Stomach (tissue), 19 donors: ENCODE results near the gene ARSA. TPM values are rescaled to one million over a fixed set of nuclear protein-coding genes. Genes with fewer than 3 reads are reported as not detected.
A peak's percentile ranks its signal among the peaks of the same experiment; 100 is the strongest.

Experiments used
- DNase-seq, 2 donors: peaks; one replicate each; pipeline versions ENCODE4 v3.0.0 to v3.0.0-alpha.2; 2013 to 2019
- H3K27ac ChIP-seq, 5 donors: fragments of 200-600 bp in 4 of 5; sonication (generic) in 4 of 5; one replicate each; pipeline ENCODE4 v1.5.1; 2013 to 2019; ENCODE audit warnings: mild to moderate bottlenecking in 1 of 5, moderate library complexity in 1 of 5
- H3K27me3 ChIP-seq, 3 donors: fragments of 200-600 bp; sonication (generic); one replicate each; pipeline ENCODE4 v1.5.1; 2017 to 2019; ENCODE audit warnings: mixed run types in 1 of 3
- H3K36me3 ChIP-seq, 4 donors: fragments of 200-600 bp; sonication (generic); 1 replicate in 3 of 4; 2 replicates in 1 of 4; pipeline ENCODE4 v1.5.1; 2016 to 2019
- H3K4me1 ChIP-seq, 4 donors: fragments of 200-600 bp; sonication (generic); one replicate each; pipeline ENCODE4 v1.5.1; 2016 to 2019
- H3K4me3 ChIP-seq, 4 donors: fragments of 200-600 bp; sonication (generic) in 3 of 4; one replicate each; pipeline ENCODE4 v1.5.1; 2016 to 2019; ENCODE audit warnings: mild to moderate bottlenecking in 1 of 4
- H3K9me3 ChIP-seq, 4 donors: fragments of 200-600 bp; sonication (generic); one replicate each; pipeline ENCODE4 v1.5.1; 2016 to 2019
- EP300 ChIP-seq: sonication (generic); formaldehyde crosslinking; IDR thresholded peaks from one replicate; pipeline ENCODE4 v1.6.1; 2017; ENCODE audit warnings: antibody characterized with exemption
- POLR2A ChIP-seq, 4 donors: fragments of 450-650 bp; IDR thresholded peaks; one replicate each; pipeline ENCODE4 v1.6.1; 2016; ENCODE audit warnings: antibody characterized with exemption in 4 of 4, control low read depth in 2 of 4, mild to moderate bottlenecking in 1 of 4, moderate library complexity in 1 of 4
- POLR2AphosphoS5 ChIP-seq, 3 donors: sonication (generic); formaldehyde crosslinking; IDR thresholded peaks; one replicate each; pipeline ENCODE4 v1.6.1; 2016; ENCODE audit warnings: antibody characterized with exemption in 3 of 3
- WGBS, 5 donors: extraction: QIAGEN DNeasy Blood & Tissue Kit in 3 of 5; methylation state at CpG; one replicate each; pipeline versions ENCODE4 v1.1.5 to v1.1.7; 2013 to 2018; 5-methylcytosine and 5-hydroxymethylcytosine counted together
- intact Hi-C: fragments of 100-400 bp; cut with DNase I; formaldehyde crosslinking; loops from one replicate; pipeline ENCODE4 v1.15.1; 2023; ENCODE audit warnings: low total_unique reads
- long read RNA-seq, 10 donors: transcript quantifications; one replicate each; lab custom pipeline, GENCODE V29; 2026
- polyA plus RNA-seq, 3 donors: library from polyadenylated mRNA; stranded (reverse); fragments of 200-250 nt; gene quantifications; one replicate each; pipeline ENCODE4 v1.2.3, GENCODE V29; 2013
- total RNA-seq, 5 donors: library from RNA; depleted of rRNA; stranded (reverse); fragments of >200 nt; gene quantifications; one replicate each; pipeline versions ENCODE4 v1.1.0 to v1.2.3, GENCODE V29; 2014 to 2016
- TF ChIP-seq, protein P1 (sequence below), 7 experiments: fragments of 450-650 bp in 4 of 7; fragments of 200-600 bp in 3 of 7; sonication (generic) in 3 of 7; IDR thresholded peaks; one replicate each; pipeline ENCODE4 v1.5.1; 2016 to 2019; ENCODE audit warnings: antibody characterized with exemption in 7 of 7, control low read depth in 2 of 7, mild to moderate bottlenecking in 1 of 7
- donor health status: healthy with polysubstance abuse.
- donor health status: Bipolar disorder and iron deficiency.
- donor health status: healthy.

ARSA gene
- total RNA-seq (10 to 100 TPM in 4 of 5 donors, 1 to 10 TPM in 1; 7.7 to 88.1 (median 46.8) TPM), polyA plus RNA-seq (10 to 100 TPM; 27.0 to 45.7 (median 41.2) TPM)
- long read RNA-seq, donor 1, partial matches to known transcripts: 0 of 4 reads
- long read RNA-seq, donor 1, other reads (novel, unspliced or antisense): 0 of 4 reads
- long read RNA-seq, donor 2, partial matches to known transcripts: 0 of 2 reads
- long read RNA-seq, donor 2, other reads (novel, unspliced or antisense): 0 of 2 reads
- long read RNA-seq, donor 3, partial matches to known transcripts: 0 of 2 reads
- long read RNA-seq, donor 3, other reads (novel, unspliced or antisense): 0 of 2 reads
- long read RNA-seq, donor 4, partial matches to known transcripts: 0 of 1 reads
- long read RNA-seq, donor 4, other reads (novel, unspliced or antisense): 0 of 1 reads
- long read RNA-seq, donor 5, partial matches to known transcripts: 0 of 4 reads
- long read RNA-seq, donor 5, other reads (novel, unspliced or antisense): 0 of 4 reads
- long read RNA-seq, donor 6, partial matches to known transcripts: 0 of 3 reads
- long read RNA-seq, donor 6, other reads (novel, unspliced or antisense): 0 of 3 reads
- long read RNA-seq, donor 7, partial matches to known transcripts: 0 of 4 reads
- long read RNA-seq, donor 7, other reads (novel, unspliced or antisense): 0 of 4 reads
- long read RNA-seq, donor 8, partial matches to known transcripts: 0 of 6 reads
- long read RNA-seq, donor 8, other reads (novel, unspliced or antisense): 0 of 6 reads
- long read RNA-seq, donor 9: 0 reads
- long read RNA-seq, donor 10, partial matches to known transcripts: 0 of 4 reads
- long read RNA-seq, donor 10, other reads (novel, unspliced or antisense): 0 of 4 reads

GRCh38 chr22:50627642-50628542, at the start of gene ARSA:
ARSA (minus strand) TSS chr22:50628152; CDS start chr22:50627779, 373 bp downstream.
- TF ChIP-seq, protein P1, sequence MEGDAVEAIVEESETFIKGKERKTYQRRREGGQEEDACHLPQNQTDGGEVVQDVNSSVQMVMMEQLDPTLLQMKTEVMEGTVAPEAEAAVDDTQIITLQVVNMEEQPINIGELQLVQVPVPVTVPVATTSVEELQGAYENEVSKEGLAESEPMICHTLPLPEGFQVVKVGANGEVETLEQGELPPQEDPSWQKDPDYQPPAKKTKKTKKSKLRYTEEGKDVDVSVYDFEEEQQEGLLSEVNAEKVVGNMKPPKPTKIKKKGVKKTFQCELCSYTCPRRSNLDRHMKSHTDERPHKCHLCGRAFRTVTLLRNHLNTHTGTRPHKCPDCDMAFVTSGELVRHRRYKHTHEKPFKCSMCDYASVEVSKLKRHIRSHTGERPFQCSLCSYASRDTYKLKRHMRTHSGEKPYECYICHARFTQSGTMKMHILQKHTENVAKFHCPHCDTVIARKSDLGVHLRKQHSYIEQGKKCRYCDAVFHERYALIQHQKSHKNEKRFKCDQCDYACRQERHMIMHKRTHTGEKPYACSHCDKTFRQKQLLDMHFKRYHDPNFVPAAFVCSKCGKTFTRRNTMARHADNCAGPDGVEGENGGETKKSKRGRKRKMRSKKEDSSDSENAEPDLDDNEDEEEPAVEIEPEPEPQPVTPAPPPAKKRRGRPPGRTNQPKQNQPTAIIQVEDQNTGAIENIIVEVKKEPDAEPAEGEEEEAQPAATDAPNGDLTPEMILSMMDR (IDR thresholded peaks at IDR 0.05): peak in 2 of 7 experiments; percentile 14 to 50
- TF ChIP-seq POLR2A (IDR thresholded peaks at IDR 0.05) (no peak), POLR2AphosphoS5 (IDR thresholded peaks at IDR 0.05) (peak in 2 of 3 donors; percentile 67 to 86)
- peak within 1 kb of the TSS; percentile 64 to 88 (median 76) for H3K4me3 ChIP-seq
- H3K4me1 ChIP-seq: peaks cover 18 to 32% (median 31%) of the 10 kb centered on the region in 4 donors
- peak; percentile 82 to 94 for DNase-seq
- H3K9me3 ChIP-seq: no peaks in the 10 kb centered on the region
- 1 to 3% (median 1%) methylated on average over 32 to 85 of the region's 88 CpGs for WGBS, 5 donors
- H3K27ac ChIP-seq: peak within 1 kb of the TSS; percentile 84 to 89 (median 86)
- no peaks in the 10 kb centered on the region for H3K27me3 ChIP-seq
- intact Hi-C loops: no loop called here
- H3K36me3 ChIP-seq: peaks cover 8 to 22% (median 18%) of the 10 kb centered on the region in 4 donors

- TF ChIP-seq, protein P1 (IDR thresholded peaks at IDR 0.05): no peak
- no peak for TF ChIP-seq POLR2AphosphoS5 (IDR thresholded peaks at IDR 0.05)
- TF ChIP-seq POLR2A (IDR thresholded peaks at IDR 0.05): no peak
- no peak for TF ChIP-seq EP300
- Histone ChIP-seq H3K4me1 (peaks cover 13 to 19% (median 14%) of the 10 kb centered on the region in 4 donors), H3K27ac (no peak overlapping the region), H3K36me3 (no peaks in the 10 kb centered on the region), H3K4me3 (peak overlapping the region in 2 of 4 donors; percentile 47 to 54), H3K27me3 (peaks cover 8 to 54% (median 39%) of the 10 kb centered on the region in 3 donors), H3K9me3 (no peaks in the 10 kb centered on the region)
- peak in 1 of 2 donors; percentile 13 for DNase-seq
- intact Hi-C loops: no loop called here
- WGBS, 5 donors: 72 to 79% (median 74%) methylated on average over 9 to 10 of the region's 10 CpGs
Observed at GRCh38 chr22:50676661-50677492, 48.9 kb upstream of the ARSA start.

DNA sequence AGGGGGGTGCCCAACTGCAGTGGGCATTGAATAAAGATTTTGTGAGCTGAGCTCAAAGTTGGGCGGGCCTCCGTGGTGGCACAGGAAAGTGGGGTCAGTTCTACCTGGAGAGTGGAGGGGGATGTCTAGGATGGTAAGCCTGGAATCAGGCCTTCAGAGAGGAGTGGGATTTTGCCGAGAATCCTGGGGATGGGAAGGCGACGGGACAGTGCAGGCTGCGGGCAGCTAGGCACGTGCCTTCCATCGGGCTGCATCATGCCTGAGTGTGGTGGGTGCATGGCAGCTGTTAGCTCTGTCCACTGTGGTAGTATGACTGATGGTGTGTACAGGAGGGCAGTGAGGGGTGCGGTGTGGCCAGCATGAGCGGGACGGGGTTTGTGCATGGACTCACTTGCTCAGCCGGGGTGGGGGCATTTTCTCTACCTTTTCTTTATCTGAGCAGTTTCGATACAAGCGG, 48.3 kb upstream of the ARSA start:
- peaks cover 8 to 61% (median 46%) of the 10 kb centered on the region in 3 donors for H3K27me3 ChIP-seq
- whole genome bisulfite sequencing, 5 donors: 77 to 88% (median 82%) methylated on average over 14 of the region's 14 CpGs
- H3K4me1 ChIP-seq: peaks cover 13 to 19% (median 14%) of the 10 kb centered on the region in 4 donors
- intact Hi-C loops: no loop called here
- no peaks in the 10 kb centered on the region for H3K36me3 ChIP-seq
- TF ChIP-seq, protein P1 (IDR thresholded peaks at IDR 0.05): no peak
- no peak for TF ChIP-seq POLR2A (IDR thresholded peaks at IDR 0.05)
- TF ChIP-seq POLR2AphosphoS5 (IDR thresholded peaks at IDR 0.05): no peak
- TF ChIP-seq EP300: no peak
- no peak overlapping the region for H3K27ac ChIP-seq
- peak overlapping the region in 2 of 4 donors; percentile 47 to 54 for H3K4me3 ChIP-seq
- DNase-seq: no peak
- H3K9me3 ChIP-seq: no peaks in the 10 kb centered on the region
